GM19397 (cell line): ENCODE measurements around the gene PPP3CA.
A peak's percentile ranks its signal among the peaks of the same experiment; 100 is the strongest.
"Not testable (repeated sequence)": the region's sequence is repeated elsewhere in the genome, so short reads cannot be mapped to it uniquely, and the experiment has no call there.

ENCODE experiments used
- ATAC-seq: cut with Tn5 transposase; IDR thresholded peaks from one replicate; pipeline ENCODE4 v1.9.1; 2021; ENCODE audit warnings: mild to moderate bottlenecking, moderate library complexity; ENCODE audit not compliant: unreplicated experiment

Gene PPP3CA

DNA sequence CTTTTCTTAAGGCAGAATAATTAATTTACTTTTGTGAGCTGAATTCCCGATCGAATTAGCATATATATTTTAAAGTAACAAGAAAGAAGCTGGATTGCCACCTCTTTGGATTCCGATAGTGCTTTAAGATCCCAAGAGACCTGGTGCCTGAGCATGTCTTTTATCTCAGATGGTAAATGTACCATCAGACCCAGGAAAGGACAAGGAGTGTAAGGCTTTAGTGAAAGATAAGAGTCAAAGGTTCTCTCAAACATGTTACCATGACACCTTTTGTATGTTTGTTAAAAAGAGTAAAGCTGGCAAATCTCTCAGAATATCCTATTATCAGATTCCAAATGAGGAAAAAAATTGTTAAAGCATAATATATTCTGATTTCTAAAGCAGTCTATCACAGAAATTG, 198.8 kb downstream of the PPP3CA start:
- no peak for ATAC-seq

DNA sequence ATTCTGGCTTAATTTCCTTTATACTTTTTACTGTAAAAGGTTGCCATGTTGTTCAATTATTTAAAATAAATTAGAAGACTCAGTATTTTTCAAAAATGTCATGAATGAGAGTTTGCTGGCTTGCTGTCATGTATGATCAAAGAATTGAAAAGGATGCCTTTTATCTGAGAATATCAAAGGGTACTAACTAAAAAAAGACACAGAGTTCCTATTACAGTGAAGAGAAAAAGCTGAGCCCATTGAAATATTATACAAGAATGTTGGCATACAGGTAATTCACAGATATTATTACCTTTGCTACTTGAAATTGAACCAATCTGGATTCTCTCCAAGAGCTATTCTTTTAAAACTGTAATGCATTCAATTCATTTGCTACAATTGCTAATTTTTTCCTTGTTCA, 200.0 kb downstream of the PPP3CA start:
- no peak for ATAC-seq

DNA sequence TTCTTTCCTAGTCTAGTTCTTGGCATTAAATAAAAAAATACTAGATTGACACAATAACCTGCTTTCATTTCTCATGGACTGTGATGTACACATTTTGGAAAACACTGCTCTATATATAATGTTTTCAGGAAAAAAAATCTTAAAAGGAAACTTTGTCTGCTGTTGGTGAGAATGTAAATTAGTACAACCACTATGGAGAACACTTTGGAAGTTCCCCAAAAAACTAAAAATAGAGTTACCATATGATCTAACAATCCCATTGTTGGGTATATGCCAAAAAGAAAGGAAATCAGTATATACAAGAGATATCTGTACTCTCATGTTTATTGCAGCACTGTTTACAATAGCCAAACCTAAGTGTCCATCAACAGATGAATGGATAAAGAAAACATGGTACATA, 202.3 kb downstream of the PPP3CA start:
- ATAC-seq = no peak

DNA sequence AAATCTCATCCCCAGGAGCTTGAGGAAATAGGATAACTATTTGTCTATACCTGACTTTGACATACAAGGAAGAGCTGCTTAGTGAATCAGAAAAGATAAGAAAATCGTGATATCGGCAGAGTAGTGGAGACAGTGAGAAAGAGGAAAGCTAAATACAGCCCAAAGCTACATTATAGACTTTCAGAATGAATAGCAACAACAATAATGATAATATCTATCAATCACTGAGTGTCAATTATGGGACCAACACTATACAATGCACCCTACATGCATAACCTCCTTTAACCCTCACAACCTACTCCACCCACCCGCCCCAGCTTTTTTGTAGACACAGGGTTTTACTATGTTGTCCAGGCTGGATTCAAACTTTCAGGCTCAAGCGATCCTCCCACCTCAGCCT, 205.1 kb downstream of the PPP3CA start:
- ATAC-seq = no peak

DNA sequence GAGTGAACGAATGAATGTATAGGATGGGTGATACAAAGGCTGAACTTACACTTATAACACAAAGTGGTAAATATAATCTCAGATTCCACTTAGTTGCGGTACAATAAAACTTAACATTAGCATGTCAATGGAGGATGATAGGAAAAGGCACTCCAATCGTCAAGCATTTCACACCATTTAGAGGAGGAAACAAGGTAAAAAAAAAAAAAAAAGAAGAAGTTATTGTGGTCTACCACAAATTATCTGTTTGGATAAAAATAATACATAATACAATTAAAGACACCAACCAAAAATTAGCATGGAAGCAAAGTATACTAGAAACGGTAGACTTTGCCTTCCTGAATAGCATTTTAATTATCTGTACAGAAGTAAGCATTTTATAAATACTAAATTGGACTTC, 205.5 kb downstream of the PPP3CA start:
- no peak for ATAC-seq

DNA sequence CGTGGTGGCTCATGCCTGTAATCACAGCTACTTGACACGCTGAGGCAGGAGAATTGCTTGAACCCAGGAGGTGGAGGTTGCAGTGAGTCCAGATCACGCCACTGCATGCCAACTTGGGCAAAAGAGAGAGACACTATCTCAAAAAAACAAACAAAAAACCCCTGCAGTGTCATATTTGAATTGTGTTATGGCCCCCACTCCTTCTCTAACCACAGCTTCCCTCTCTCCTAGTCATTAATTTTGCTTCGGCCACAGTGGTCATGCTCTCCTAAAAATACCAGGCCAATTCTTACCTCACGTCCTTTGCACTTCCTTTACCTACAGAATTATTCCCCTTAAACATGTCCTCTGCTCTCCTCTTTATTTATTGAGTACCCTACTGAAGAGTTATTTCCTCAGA, 206.1 kb downstream of the PPP3CA start:
- no peak for ATAC-seq

DNA sequence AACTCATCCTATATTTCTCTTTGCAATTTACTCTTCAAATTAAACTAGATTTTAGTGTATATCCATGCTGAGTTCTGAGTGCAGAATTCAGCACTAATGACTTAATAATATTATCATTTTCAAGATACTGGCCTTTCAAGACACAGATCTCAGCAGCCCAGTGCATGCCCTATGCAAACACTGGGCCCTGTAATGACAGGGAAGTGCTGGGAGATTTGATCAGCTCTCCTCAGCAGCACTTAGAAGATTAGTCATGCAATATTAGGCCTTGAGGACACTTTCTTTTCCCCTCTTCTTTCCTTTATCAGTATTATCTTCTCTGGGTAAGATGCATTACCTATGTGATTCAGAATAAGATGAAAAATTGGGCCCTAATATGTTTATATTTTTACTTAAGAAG, 207.1 kb downstream of the PPP3CA start:
- no peak for ATAC-seq

DNA sequence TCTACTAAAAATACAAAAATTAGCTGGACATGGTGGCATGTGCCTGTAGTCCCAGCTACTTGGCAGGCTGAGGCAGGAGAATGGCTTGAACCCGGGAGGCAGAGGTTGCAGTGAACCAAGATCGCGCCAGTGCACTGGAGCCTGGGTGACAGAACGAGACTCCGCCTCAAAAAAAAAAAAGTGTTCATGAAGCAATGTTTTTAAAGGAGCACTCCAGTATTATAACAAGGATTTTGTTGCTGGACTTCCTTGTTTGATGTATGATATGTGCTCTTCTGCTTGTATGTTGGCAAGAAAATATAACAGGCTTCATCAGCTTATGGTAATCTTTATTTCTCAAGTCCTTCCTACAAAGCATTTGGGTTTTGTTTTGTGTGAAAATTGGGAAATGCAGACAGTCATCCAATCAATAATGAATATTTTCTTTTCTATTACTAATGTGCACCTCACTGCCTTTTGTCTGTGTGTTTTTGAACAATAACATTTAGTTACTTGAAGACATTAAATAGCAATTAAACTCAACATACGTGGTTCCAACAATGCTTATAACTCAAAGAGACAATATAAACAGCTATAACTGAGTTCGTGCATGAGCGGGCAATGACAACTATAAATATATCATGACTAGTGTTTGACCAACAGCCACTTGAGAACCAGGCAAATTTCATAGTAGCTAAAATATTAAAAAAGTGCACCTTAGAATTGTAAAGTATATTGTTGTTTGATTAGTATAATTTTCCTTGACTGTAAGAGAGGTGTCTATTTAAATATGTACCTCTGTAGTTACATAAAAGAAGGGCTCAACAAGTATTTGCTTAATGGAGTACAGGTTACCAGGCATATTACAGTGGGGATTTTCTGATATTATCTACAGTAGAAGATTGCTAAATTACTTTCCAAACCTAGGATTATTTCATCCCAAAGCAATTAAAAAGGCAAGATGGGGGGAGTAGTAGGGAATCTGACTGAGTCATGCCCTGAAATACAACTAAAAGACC, 210.7 kb downstream of the PPP3CA start:
- no peak for ATAC-seq

DNA sequence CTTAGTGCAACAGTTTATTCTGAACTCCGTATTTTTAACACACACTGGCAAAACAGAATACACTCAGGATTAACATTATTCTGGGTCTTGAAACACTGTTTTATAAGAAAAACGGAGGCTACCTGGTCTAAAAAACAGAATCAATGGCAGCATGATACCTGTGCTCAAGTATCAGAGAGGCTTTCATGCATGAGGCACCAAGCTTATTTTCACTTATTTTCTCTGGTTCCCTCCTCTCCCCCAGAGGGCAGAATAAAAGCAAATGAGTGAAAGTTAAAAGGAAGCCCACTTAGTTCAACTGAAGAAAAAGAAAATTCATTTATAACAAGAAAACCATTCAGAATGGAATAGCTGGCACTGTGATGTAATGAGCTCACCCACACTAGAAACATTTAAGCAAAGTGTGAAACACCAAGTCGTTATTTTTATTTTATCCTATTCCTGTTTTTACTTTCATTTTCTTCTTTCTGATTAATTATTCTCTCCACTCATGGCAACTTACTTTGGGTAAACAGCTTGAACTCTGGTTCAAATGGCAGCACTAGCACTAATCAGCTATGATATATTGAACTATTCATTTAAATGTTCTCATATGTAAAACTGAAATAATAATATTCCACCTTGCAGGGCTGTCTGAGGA, 211.8 kb downstream of the PPP3CA start:
- peak; percentile 64 for ATAC-seq

DNA sequence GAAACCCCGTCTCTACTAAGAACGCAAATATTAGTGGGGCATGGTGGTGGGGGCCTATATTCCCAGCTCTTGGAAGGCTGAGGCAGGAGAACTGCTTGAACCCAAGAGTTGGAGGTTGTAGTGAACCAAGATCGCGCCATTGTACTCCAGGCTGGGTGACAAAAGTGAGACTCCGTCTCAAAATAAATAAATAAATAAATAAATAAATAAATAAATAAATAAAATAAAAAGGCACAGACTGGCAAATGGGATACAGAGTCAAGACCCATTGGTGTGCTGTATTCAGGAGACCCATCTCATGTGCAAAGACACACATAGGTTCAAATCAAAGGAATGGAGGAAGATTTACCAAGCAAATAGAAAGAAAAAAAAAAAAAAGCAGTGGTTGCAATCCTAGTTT, 216.3 kb downstream of the PPP3CA start:
- ATAC-seq = not testable (repeated sequence)

DNA sequence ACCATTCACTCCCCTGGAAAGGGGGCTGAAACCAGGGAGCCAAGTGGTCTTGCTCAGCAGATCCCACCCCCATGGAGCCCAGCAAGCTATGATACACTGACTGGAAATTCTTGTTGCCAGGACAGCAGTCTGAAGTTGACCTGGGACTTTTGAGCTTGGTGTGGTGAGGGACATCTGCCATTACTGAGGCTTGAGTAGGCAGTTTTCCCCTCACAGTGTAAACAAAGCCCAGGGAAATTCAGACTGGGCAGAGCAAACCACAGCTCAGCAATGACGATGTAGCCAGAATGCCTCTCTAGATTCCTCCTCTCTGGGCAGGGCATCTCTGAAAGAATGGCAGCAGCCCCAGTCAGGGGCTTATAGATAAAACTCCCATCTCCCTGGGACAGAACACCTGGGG, 218.4 kb downstream of the PPP3CA start:
- ATAC-seq = not testable (repeated sequence)

DNA sequence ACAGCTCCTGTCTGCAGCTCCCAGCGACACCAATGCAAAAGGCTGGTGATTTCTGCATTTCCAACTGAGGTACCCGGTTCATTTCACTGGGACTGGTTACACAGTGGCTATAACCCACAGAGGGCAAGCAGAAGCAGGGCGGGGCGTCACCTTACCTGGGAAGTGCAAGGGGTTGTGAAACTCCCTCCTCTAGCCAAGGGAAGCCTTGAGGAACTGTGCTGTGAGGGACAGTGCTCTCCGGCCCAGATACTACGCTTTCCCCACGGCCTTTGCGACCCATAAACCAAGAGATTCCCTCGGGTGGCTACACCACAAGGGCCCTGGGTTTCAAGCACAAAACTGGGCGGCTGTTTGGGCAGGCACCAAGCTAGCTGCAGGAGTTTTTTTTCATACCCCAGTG, 218.9 kb downstream of the PPP3CA start:
- ATAC-seq = no peak

DNA sequence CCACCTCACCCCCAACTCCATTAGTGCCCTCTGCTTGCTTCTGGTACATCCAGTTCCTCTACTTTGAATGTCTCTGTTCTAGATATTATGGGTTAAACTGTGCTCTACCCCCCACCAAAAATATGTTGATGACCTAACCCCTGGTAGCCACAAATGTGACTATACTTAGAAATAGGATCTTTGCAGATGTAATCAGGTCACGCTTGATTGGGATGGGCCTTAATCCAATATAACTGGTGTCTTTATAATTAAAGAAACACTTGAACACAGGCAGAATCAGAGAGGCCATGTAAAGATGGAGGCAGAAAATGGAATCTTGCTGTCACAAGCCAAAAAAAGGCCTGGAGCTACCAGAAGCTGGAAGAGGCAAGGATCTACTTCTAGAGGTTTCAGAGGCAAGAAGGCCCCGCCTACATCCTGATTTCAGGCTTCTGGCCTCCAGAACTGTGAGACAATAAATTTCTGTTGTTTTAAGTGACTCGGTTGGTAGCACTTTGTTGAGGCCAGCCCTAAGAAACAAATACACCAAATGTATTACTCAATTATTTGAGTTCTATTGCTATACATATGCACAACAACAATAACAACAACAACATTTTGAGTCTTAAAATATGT, 220.0 kb downstream of the PPP3CA start:
- no peak for ATAC-seq

DNA sequence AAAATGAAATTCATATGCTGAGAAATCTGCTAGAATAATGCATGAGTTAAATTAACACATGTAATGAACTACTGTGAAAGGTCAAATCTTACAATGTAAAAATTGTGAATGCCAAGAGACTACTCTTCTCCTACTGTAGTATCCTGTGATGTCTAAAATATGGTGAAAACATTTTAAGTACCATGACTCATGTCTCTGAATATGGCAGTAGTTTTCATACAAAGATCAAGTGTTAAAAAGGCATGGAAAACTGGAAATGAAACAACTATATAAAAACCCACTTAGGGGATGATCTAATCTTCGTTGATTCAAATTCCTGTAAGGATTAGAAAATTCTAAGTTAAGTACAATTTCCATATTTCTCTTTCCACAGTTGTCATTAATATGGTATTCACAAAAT, 221.3 kb downstream of the PPP3CA start:
- no peak for ATAC-seq

DNA sequence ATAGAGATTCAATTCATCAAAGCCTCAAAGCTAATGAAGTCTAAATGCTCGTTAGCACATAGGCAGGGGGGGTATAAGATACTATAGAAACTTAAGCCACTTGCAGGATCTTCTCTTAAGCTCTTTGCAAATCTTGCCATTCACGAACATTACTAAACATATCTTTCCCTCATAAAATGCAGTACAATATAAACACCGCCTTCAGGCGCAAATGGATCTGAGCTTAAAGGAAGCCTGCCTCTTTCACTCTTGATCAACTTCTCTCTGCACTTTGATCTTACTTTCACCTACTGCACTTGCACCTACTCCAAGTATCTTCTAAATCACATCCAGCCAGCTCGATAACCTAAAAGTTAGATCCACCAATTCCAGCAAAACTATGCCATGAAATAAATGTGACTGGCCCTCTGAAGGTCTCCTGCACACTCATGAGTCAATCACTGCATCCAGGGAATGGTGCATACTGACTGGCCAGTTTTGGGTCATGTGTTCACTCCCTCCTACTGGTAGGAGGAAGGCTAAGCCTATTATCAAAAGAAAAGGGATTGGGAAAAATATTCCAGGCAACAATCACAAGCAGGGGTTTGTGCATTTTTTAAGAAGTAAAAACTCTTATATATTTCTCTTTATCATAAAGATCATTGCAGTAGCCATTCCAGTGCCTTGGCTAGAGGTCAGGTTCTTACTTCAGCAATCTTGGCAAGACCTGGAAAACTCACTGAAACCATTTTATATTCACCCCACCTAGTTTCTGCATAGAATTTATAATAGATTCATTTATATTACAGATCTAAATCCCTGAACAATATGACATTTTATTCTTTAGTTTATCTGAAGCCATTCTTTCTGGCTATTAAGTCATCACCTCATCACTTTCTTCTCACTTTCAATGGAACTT, 222.0 kb downstream of the PPP3CA start:
- no peak for ATAC-seq

DNA sequence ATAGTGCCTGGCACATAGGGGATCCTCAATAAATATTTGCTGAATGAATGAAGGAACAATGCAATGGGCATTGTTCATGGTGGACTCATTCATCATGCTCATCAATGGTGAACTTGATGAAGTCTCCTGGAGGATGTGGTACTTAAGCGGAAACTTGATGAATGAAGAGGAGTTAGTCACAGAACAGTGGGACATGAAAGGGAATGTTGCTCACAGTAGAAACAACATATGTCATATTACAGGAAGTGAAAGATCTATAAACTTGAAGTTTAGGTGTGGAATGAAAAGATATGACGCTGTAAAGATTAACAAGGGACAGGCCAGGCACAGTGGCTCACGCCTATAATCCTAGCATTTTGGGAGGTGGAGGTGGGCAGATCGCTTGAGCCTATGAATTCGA, 224.1 kb downstream of the PPP3CA start:
- ATAC-seq = no peak

DNA sequence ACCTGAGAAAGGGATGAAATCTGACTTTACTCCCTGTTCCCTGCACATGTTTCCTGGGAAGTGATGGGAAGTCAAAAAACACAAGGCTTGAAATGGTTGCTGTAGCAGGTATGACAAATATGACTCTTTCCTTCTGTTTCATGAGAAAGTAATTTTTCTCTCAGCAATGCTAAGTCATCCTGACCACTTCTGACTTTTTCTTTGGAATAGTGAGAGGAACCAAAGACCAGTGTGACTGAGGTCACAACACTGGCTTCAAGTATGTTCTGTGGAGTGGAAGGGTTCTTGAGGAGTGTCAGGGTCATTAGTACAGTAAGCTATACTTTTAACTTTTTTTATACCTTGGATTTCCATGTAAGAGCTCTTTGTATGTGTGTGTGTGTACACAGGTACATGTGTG, 225.3 kb downstream of the PPP3CA start:
- ATAC-seq = no peak

DNA sequence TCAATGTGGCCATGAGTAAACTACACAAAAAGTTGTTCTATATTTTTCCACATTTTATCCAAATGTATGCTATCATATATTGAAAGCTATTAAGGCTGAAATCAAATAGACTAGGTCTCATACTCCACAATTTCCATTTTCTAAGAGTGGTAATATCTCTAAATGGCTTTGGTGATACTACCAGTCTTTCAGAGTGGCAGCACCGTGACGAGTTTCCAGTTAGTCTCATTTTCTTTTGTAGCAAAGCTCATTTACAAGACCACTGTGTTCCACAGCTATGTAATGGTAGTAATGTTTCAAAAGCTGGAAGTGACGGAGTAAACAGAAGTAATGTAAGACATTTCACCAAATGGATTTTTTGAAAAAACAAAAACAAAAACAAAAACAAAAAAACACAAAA, 228.2 kb downstream of the PPP3CA start:
- no peak for ATAC-seq

DNA sequence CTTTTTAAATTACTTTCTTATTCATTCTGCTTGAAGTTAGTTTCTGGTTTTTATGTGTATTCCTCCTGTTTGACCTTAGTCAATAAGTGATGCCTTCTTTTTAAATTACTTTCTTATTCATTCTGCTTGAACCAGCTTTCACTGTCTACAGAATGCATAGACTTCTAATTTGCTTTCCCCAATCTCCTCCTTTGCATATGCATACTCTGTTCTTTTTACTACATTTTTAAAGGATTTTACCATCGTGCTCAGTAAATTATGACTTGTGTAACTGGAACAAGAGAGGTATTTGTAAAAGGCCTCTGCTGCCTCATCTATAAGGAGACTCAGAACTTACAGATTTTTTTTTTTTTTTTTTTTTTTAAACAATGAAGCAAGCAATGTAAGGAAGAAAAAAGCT, 228.7 kb downstream of the PPP3CA start:
- ATAC-seq = no peak

DNA sequence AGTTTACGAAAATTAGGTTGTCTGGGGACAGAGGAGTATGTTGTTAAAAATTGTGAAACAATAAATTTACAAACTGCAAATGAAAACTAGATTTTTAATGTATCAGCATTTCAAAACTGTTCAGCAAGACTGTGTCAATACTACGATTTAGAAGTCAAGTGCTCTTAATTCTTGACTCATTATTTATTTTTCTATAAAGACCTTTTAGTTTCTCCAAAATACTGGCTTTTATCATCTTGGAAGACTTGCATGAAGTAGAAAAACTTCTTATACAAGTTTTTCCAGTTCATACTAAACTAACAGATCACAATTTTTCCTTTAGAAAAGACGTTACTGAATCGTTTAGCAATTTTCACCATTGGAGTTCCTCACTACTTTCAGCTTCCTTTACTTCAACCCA, 231.4 kb downstream of the PPP3CA start:
- no peak for ATAC-seq

DNA sequence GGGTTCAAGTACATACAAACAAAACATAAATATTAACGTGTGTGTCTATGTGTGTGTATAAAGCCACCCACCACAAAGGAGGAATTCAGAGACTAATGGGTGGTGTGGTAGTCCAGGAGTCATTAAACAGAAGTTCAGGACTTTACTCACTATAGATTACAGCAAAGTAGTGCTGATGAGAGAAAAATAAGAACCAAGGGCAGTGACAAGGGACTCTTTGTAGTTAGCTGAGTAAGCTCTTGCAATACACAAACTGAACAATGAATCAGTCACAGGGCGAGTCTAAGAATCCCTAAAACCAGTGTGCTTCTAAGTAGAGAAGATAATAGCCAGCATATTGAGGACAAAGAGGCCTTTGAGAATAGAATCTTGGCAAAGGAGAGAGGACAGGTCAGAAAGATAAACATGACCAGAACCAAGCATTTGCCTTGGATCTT, 232.4 kb downstream of the PPP3CA start:
- ATAC-seq = no peak
